Measurements from ENCODE around the gene SCGB1C2. TPM values are rescaled to one million over a fixed set of nuclear protein-coding genes. Genes with fewer than 3 reads are reported as not detected.

SCGB1C2 gene
- not detected in 2 replicates for total RNA-seq

DNA sequence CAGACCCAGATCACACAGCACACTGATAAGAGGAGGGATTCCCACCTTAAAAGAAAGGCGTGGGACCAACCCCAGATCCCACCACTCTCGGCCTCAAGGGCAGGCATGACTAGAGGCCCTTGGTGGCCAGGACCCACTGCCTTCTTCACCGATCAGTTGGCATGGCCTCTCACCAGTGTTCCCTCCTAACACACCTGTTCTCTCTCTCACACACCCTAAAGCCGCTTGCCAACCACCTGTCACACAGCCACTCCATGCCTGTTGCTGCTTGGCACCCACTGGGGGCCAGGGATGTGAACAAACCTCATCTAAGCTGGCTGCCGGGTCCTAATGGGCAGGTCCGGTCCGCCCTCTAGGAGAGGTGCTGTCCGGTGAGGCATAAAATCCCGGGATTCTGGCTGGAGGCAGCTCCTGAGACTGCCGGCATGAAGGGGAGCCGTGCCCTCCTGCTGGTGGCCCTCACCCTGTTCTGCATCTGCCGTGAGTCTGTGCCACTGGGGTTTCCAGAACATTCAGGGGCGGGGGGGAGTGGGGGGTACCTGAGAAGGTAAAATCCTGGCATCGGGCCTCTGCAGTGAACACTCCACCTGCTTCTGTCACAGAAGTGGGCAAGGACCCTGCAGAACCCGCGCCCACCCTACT lies at the start of gene SCGB1C2:
Gene SCGB1C2 (plus strand): TSS at position 404 of the 642 bp plus-strand sequence. CDS start 22 bp downstream, at position 426.

DNA sequence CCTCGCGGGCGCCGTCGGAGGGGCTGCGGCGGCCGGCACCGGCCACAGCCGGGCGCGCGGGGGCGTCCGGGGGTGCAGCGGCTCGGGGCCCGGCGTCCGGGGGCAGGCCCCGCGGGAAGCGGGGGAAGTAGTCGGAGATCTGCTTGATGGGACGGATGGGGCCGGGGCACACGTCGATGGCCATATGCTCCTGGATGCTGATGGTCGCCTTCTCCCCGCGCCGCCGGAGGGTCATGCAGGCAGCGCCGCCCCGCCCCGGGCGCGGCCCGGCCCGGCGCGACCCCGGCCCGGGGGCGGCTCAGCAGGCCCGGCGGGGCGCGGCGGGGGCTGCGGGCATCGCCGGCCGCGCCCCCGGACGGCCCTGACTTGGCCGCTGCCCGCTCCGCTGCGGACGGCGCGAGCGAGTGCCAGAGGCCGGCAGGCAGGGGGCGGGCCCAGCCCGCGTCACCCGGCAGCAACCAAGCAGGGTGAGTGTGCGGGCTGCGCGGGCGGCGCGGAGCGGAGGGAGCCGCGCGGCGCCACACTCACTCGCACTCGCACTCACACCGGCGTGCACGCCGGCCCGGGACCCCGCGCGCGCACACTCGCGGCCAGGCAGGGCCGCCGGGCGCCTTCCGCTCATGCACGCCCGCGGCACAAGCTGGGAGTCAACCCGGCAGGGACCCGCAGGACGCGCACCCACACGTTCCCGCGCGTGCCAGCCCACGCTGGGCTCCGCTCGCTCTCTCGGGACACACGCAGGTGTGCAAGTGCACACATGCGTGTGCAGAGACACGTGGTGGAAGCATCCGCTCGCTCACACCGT lies 44.1 kb downstream of the SCGB1C2 start, which contains the start of gene DOC2B:
Gene DOC2B (minus strand): TSS at position 406 of the 805 bp plus-strand sequence. CDS start 171 bp downstream, at position 235.

Other genes starting within 250 kb of the SCGB1C2 start
- gene DOC2B, start 44.1 kb downstream of the SCGB1C2 start, total RNA-seq = 0.15 TPM in 1 of 2 replicates, not detected in the other
- gene RPH3AL, start 215.2 kb downstream of the SCGB1C2 start, total RNA-seq = 4.6 and 6.8 TPM in 2 replicates